Testis (tissue), 2 donors: Measurements from ENCODE around the gene GGT1.
"Not testable (repeated sequence)": the region's sequence is repeated elsewhere in the genome, so short reads cannot be mapped to it uniquely, and the experiment has no call there.

Source experiments
- CTCF ChIP-seq, 3 experiments: fragments of 450-650 bp in 2 of 3; fragments of 200-600 bp in 1 of 3; sonication (generic) in 1 of 3; IDR thresholded peaks; one replicate each; pipeline ENCODE4 v1.5.1; 2016 to 2019; ENCODE audit warnings: antibody characterized with exemption in 3 of 3, mild to moderate bottlenecking in 2 of 3, moderate library complexity in 1 of 3
- POLR2A ChIP-seq: fragments of 450-650 bp; IDR thresholded peaks from one replicate; pipeline ENCODE4 v1.6.1; 2017; ENCODE audit warnings: antibody characterized with exemption, mild to moderate bottlenecking, moderate library complexity

- TF ChIP-seq POLR2A; CTCF (IDR thresholded peaks at IDR 0.05): not testable (repeated sequence)
Observed at GRCh38 chr22:24593559-24593835, 9.5 kb upstream of the GGT1 start.
